Neuronal stem cell (in vitro differentiated cells): Measurements from ENCODE around the gene SEC61A2.
"Not testable (repeated sequence)": the region's sequence is repeated elsewhere in the genome, so short reads cannot be mapped to it uniquely, and the experiment has no call there.

Experiments
- DNase-seq: peaks from one replicate; pipeline ENCODE4 v3.0.0-alpha.2; 2013; ENCODE audit warnings: low spot score
- H2AFZ ChIP-seq: one replicate; pipeline ENCODE4 v1.6.1; 2013; ENCODE audit warnings: mild to moderate bottlenecking, low read length, inconsistent platforms
- H2AK5ac ChIP-seq: 2 replicates; pipeline ENCODE4 v1.6.1; 2013; ENCODE audit warnings: low read depth, mild to moderate bottlenecking, inconsistent platforms, low read length, moderate library complexity, mixed read lengths
- H2BK120ac ChIP-seq: 2 replicates; pipeline ENCODE4 v1.6.1; 2013; ENCODE audit warnings: low read depth, mild to moderate bottlenecking, inconsistent platforms, low read length, moderate library complexity, mixed read lengths
- H2BK12ac ChIP-seq: one replicate; pipeline ENCODE4 v1.6.1; 2013; ENCODE audit warnings: low read length, inconsistent platforms
- H2BK15ac ChIP-seq: 2 replicates; pipeline ENCODE4 v1.6.1; 2013; ENCODE audit warnings: mild to moderate bottlenecking, low read length, inconsistent platforms, mixed read lengths
- H2BK5ac ChIP-seq: one replicate; pipeline ENCODE4 v1.6.1; 2013; ENCODE audit warnings: inconsistent platforms, mild to moderate bottlenecking, low read length, moderate library complexity
- H3K14ac ChIP-seq: one replicate; pipeline ENCODE4 v1.6.1; 2013; ENCODE audit warnings: low read length, inconsistent platforms
- H3K18ac ChIP-seq: 2 replicates; pipeline ENCODE4 v1.6.1; 2013; ENCODE audit warnings: low read length, inconsistent platforms
- H3K23ac ChIP-seq: 2 replicates; pipeline ENCODE4 v1.6.1; 2013; ENCODE audit warnings: low read depth, mild to moderate bottlenecking, mixed read lengths, low read length, inconsistent platforms; ENCODE audit not compliant: poor library complexity
- H3K27ac ChIP-seq: replicated peaks from 3 replicates; pipeline ENCODE4 v1.5.1; 2013; ENCODE audit warnings: low read length, inconsistent platforms
- H3K27me3 ChIP-seq, 3 experiments: 2 replicates each; pipeline ENCODE4 v1.6.1; 2013; ENCODE audit warnings: low read length in 3 of 3, mild to moderate bottlenecking in 2 of 3, inconsistent platforms in 1 of 3, low read depth in 1 of 3, mixed read lengths in 1 of 3, moderate library complexity in 1 of 3; ENCODE audit not compliant: control insufficient read depth in 3 of 3, insufficient read depth in 3 of 3
- H3K36me3 ChIP-seq, 2 donors: replicated peaks in 1 of 2; 2 replicates each; pipeline ENCODE4 v1.6.1; 2013; ENCODE audit warnings: low read length in 2 of 2; ENCODE audit not compliant: control insufficient read depth in 2 of 2, insufficient read depth in 2 of 2
- H3K4ac ChIP-seq: 2 replicates; pipeline ENCODE4 v1.6.1; 2013; ENCODE audit warnings: inconsistent platforms, mild to moderate bottlenecking, low read length, moderate library complexity
- H3K4me1 ChIP-seq, 2 donors: 1 replicate in 1 of 2; 2 replicates in 1 of 2; pipeline ENCODE4 v1.6.1; 2013; ENCODE audit warnings: low read length in 2 of 2, low read depth in 1 of 2; ENCODE audit not compliant: control insufficient read depth in 2 of 2, insufficient read depth in 1 of 2
- H3K4me2 ChIP-seq: one replicate; pipeline ENCODE4 v1.6.1; 2013; ENCODE audit warnings: mild to moderate bottlenecking, low read length, inconsistent platforms; ENCODE audit not compliant: insufficient read depth, poor library complexity, severe bottlenecking
- H3K4me3 ChIP-seq, 2 donors: 2 replicates each; pipeline ENCODE4 v1.5.1; 2013; ENCODE audit warnings: low read length in 2 of 2, mild to moderate bottlenecking in 2 of 2, inconsistent platforms in 1 of 2, moderate library complexity in 1 of 2
- H3K79me1 ChIP-seq: one replicate; pipeline ENCODE4 v1.6.1; 2013; ENCODE audit warnings: low read depth, mild to moderate bottlenecking, inconsistent platforms, low read length, moderate library complexity
- H3K9ac ChIP-seq: one replicate; pipeline ENCODE4 v1.6.1; 2013; ENCODE audit warnings: mild to moderate bottlenecking, low read depth, low read length, inconsistent platforms; ENCODE audit not compliant: poor library complexity
- H3K9me3 ChIP-seq, 2 donors: replicated peaks in 1 of 2; 2 replicates each; pipeline versions ENCODE3 to v1.6.1; 2013; ENCODE audit warnings: low read length in 2 of 2, mild to moderate bottlenecking in 2 of 2, inconsistent platforms in 1 of 2, low read depth in 1 of 2, mixed read lengths in 1 of 2, moderate library complexity in 1 of 2; ENCODE audit not compliant: control insufficient read depth in 2 of 2, insufficient read depth in 1 of 2
- H4K8ac ChIP-seq: one replicate; pipeline ENCODE4 v1.6.1; 2013; ENCODE audit warnings: low read depth, mild to moderate bottlenecking, inconsistent platforms, low read length, moderate library complexity
- H4K91ac ChIP-seq: one replicate; pipeline ENCODE4 v1.6.1; 2013; ENCODE audit warnings: low read length, low read depth, mild to moderate bottlenecking, inconsistent platforms; ENCODE audit not compliant: poor library complexity
- WGBS, 2 donors: extraction: QIAGEN DNeasy Blood & Tissue Kit; methylation state at CpG; one replicate each; pipeline ENCODE4 v1.1.7; 2013; ENCODE audit warnings: missing lambda C conversion rate in 2 of 2, mixed read lengths in 1 of 2; ENCODE audit not compliant: insufficient read length in 2 of 2, insufficient replicate concordance in 1 of 2; ENCODE audit errors: extremely low coverage in 2 of 2; 5-methylcytosine and 5-hydroxymethylcytosine counted together

SEC61A2 gene

DNA sequence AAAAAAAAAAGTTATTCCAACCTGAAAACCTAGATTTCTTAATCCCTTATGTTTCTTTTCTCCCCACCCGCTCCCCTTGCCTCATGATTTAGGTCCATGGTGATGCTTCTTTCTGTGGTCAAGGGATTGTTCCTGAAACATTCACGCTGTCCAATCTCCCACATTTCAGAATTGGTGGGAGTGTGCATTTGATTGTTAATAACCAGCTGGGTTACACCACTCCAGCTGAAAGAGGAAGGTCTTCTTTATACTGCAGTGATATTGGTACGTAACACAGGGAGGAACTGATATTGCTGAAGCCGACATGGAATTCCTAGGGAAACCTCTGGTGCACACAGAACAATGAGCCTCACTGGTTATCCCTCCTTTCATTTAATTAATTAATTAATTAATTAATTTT, 38.1 kb upstream of the SEC61A2 start:
- Histone ChIP-seq H3K9ac (no peak overlapping the region), H3K23ac (no peak overlapping the region), H2BK120ac (no peak overlapping the region), H4K8ac (no peak overlapping the region), H2AK5ac (no peak overlapping the region), H2BK5ac (no peak overlapping the region), H3K18ac (no peak overlapping the region), H3K27ac (no peak overlapping the region), H3K4ac (no peak overlapping the region), H3K79me1 (no peaks in the 10 kb centered on the region), H2AFZ (no peak overlapping the region), H3K9me3 (no peaks in the 10 kb centered on the region), H3K4me1 (no peaks in the 10 kb centered on the region), H4K91ac (no peak overlapping the region), H2BK15ac (no peak overlapping the region), H2BK12ac (no peak overlapping the region), H3K4me3 (no peak overlapping the region), H3K27me3 (no peaks in the 10 kb centered on the region), H3K4me2 (no peak overlapping the region), H3K36me3 (peaks cover 29 to 92% of the 10 kb centered on the region in 2 donors), H3K14ac (no peak overlapping the region)
- DNase-seq: no peak
- no CpG with 5 or more reads among the region's 4 CpGs for WGBS, 2 donors

DNA sequence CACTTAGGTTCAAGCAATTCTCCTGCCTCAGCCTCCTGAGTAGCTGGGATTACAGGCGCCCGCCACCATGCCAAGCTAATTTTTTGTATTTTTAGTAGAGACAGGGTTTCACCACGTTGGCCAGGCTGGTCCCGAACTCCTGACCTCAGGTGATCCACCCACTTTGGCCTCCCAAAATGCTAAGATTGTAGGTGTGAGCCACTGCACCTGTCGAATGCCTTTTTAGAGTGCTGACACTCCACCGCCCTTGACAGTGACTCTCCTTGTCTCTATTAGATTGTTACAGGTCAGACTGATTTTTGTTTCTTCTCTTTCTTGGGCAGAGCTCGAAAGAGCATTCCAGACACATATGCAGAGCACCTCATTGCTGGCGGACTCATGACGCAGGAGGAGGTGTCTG, 32.1 kb upstream of the SEC61A2 start:
- H3K18ac ChIP-seq, H3K4me3 ChIP-seq, H3K27me3 ChIP-seq, H2BK12ac ChIP-seq, H3K9me3 ChIP-seq, H3K14ac ChIP-seq, H2AFZ ChIP-seq, DNase-seq, H2BK5ac ChIP-seq, H2BK15ac ChIP-seq, H2AK5ac ChIP-seq, H3K4me2 ChIP-seq, H3K79me1 ChIP-seq, H4K91ac ChIP-seq, H2BK120ac ChIP-seq, H3K4ac ChIP-seq, H4K8ac ChIP-seq, H3K4me1 ChIP-seq, H3K23ac ChIP-seq, H3K27ac ChIP-seq: not testable (repeated sequence)
- peaks cover 31 to 89% of the 10 kb centered on the region in 2 donors for H3K36me3 ChIP-seq
- peak overlapping the region; percentile 44 for H3K9ac ChIP-seq
- no CpG with 5 or more reads among the region's 9 CpGs for WGBS, 2 donors

DNA sequence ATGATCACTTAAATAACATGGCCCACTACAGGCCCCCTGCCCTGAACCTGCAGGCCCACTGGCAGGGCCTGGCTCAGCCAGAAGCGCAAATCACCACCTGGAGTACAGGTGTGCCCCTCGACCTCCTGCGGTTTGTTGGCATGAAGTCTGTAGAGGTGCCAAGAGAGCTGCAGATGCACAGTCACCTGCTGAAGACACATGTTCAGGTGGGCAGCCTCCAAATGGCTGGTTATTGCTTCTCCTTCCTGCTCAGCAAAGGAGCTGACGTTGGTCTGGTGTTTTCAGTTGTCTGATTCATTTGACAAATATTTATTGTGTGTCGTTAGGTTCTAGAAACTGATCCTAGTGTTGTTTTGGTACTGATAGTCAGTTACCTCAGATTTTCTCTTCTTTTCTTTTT, 31.7 kb upstream of the SEC61A2 start:
- Histone ChIP-seq H3K4ac (no peak overlapping the region), H3K4me3 (no peak overlapping the region), H3K9me3 (no peaks in the 10 kb centered on the region), H3K36me3 (peaks cover 30 to 90% of the 10 kb centered on the region in 2 donors), H3K27me3 (no peaks in the 10 kb centered on the region), H2AK5ac (no peak overlapping the region), H3K23ac (no peak overlapping the region), H3K27ac (no peak overlapping the region), H3K9ac (peak overlapping the region; percentile 44), H3K79me1 (no peaks in the 10 kb centered on the region), H2BK12ac (peak overlapping the region; percentile 16), H3K14ac (no peak overlapping the region), H2BK5ac (no peak overlapping the region), H2AFZ (no peak overlapping the region), H3K18ac (no peak overlapping the region), H4K91ac (peak overlapping the region; percentile 46), H4K8ac (peak overlapping the region; percentile 65), H2BK120ac (no peak overlapping the region), H3K4me2 (no peak overlapping the region), H3K4me1 (no peaks in the 10 kb centered on the region), H2BK15ac (no peak overlapping the region)
- WGBS, 2 donors: no CpG with 5 or more reads among the region's 5 CpGs
- DNase-seq: no peak

DNA sequence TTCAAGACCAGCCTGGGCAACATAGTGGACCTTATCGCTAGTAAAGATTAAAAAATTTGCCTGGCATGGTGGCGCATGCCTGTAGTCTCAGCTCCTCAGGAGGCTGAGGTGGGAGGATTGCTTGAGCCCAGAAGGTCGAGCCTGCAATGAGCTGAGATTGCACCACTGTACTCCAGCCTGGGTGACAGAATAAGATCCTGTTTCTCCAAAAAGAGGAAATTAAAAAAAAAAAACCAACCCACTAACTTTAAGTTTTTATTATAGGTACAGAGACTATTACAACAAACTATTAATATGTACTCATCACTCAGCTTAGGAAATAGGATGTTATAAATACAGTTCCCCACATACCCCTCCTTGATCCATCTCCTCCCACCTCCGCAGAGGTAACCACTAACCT, 30.5 kb upstream of the SEC61A2 start:
- Histone ChIP-seq H3K4me3 (no peak overlapping the region), H3K18ac (no peak overlapping the region), H2BK15ac (no peak overlapping the region), H3K9me3 (no peaks in the 10 kb centered on the region), H2BK12ac (no peak overlapping the region), H2BK120ac (no peak overlapping the region), H3K27me3 (no peaks in the 10 kb centered on the region), H3K14ac (no peak overlapping the region), H3K4me2 (no peak overlapping the region), H3K79me1 (no peaks in the 10 kb centered on the region), H3K9ac (no peak overlapping the region), H3K23ac (no peak overlapping the region), H2AFZ (no peak overlapping the region), H3K36me3 (peaks cover 27 to 90% of the 10 kb centered on the region in 2 donors), H3K4ac (no peak overlapping the region), H4K91ac (no peak overlapping the region), H3K27ac (no peak overlapping the region), H4K8ac (no peak overlapping the region), H2BK5ac (no peak overlapping the region), H2AK5ac (no peak overlapping the region), H3K4me1 (no peaks in the 10 kb centered on the region)
- DNase-seq: no peak
- no CpG with 5 or more reads among the region's 4 CpGs for WGBS, 2 donors
